ENCODE measurements around the gene TSC22D4.
"Not testable (repeated sequence)": the region's sequence is repeated elsewhere in the genome, so short reads cannot be mapped to it uniquely, and the experiment has no call there.

Gene TSC22D4

GRCh38 chr7:100478958-100479660 lies at the start of gene TSC22D4:
TSC22D4 (minus strand) TSS chr7:100479214; CDS start chr7:100478038, 1,176 bp downstream.
- peak; percentile 69 to 81 for DNase-seq (ENCODE audit: low read depth in 2 of 2)

- DNase-seq (ENCODE audit: low read depth in 2 of 2), result not testable (repeated sequence)
Observed at GRCh38 chr7:100528108-100528866, 49.3 kb upstream of the TSC22D4 start.

DNA sequence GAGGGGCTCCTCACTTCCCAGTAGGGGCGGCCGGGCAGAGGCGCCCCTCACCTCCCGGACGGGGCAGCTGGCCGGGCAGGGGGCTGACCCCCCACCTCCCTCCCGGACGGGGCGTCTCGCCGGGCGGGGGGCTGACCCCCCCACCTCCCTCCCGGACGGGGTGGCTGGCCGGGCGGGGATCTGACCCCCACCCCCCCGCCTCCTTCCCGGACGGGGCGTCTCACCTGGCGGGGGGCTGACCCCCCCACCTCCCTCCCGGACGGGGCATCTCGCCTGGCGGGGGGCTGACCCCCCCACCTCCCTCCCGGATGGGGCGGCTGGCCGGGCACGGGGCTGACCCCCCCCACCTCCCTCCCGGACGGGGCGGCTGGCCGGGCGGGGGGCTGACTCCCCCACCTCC lies 44.2 kb upstream of the TSC22D4 start:
- DNase-seq (ENCODE audit: low read depth in 2 of 2), result not testable (repeated sequence)

GRCh38 chr7:100521909-100522593 lies 43.0 kb upstream of the TSC22D4 start:
- not testable (repeated sequence) for DNase-seq (ENCODE audit: low read depth in 2 of 2)

DNA sequence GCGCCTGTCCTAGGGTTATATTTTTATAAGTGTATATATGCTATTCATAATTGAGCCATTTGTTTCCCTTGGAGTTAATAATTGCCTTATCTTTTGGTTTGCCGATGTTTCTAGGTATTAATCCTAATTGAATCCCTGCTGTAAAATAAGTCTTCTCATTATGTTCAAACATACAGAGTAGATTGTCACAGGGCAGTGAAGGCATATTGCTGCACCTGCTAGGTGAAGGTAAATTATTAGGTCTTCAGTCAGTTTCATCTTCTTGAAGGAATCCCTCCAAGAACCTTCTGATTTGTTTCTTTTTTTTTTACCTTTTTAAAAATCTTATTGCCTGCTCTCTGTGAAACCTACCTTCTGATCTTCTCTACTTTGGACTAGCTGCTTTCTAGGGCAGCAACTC lies 42.1 kb upstream of the TSC22D4 start:
- DNase-seq (ENCODE audit: low read depth in 2 of 2), result no peak

DNA sequence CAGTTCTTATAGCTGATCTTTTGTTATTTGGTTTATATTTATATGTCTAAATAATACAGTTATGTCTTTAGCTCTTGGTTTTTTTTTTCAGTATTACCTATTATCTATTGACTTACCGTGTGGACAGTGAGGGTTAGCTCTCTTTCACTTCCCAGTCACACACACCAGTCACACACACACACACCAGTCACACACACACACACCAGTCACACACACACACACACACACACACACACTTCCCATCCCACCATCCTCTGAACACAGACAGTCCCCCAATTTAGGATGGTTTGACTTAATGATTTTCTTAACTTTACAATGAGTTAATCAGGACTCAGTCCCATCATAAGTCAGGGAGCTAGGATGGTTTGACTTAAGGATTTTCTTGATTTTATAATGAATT lies 41.1 kb upstream of the TSC22D4 start:
- no peak for DNase-seq (ENCODE audit: low read depth in 2 of 2)

GRCh38 chr7:100519580-100519979 lies 40.6 kb upstream of the TSC22D4 start:
- no peak for DNase-seq (ENCODE audit: low read depth in 2 of 2)

- DNase-seq (ENCODE audit: low read depth in 2 of 2), result no peak
Observed at GRCh38 chr7:100517305-100517704, 38.3 kb upstream of the TSC22D4 start.

GRCh38 chr7:100516135-100516812 lies 37.3 kb upstream of the TSC22D4 start:
- no peak for DNase-seq (ENCODE audit: low read depth in 2 of 2)

DNA sequence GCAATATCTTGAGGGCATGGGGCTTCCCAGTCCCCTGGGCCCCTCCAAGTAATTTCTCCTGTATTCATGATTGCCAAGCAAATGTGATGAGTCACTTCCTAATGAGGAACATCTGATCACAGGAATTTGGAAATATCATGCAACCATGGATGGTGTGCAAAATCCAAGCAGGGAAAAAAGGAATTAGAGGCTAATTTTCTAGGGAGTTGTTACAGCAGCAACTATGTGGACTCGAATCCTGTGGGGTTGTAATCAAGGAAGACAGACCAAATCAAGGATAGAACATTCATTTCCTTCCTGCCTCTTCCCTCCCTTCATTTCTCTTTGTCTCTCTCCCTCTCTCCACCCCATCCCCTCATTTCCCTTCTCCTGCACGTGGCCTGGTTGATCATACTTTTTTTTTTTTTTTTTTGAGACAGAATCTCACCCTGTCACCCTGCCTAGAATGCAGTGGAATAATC lies 36.1 kb upstream of the TSC22D4 start:
- no peak for DNase-seq (ENCODE audit: low read depth in 2 of 2)

DNA sequence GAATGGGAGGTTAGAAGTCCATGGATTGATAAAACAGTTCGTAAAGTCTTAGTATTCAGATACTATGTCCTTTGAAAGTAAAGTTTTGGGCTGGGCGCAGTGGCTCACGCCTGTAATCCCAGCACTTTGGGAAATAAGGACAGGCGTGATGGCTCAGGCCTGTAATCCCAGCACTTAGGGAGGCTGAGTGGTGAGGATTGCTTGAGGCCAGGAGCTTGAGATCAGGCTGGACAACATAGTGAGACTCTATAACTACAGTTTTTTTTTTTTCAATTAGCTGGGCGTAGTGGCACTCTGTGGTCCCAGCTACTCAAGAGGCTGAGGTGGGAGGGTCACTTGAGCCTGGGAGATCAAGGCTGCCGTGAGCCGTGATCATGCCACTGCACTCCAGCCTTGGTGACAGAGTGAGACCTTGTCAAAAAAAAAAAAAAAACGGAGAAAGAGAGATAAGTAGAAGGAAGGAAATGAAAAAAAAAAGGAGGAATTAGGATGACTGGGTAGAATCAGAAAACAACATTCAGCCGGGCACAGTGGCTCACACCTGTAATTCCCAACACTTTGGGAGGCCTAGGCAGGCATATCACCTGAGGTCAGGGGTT lies 34.3 kb upstream of the TSC22D4 start:
- DNase-seq (ENCODE audit: low read depth in 2 of 2), result no peak

DNA sequence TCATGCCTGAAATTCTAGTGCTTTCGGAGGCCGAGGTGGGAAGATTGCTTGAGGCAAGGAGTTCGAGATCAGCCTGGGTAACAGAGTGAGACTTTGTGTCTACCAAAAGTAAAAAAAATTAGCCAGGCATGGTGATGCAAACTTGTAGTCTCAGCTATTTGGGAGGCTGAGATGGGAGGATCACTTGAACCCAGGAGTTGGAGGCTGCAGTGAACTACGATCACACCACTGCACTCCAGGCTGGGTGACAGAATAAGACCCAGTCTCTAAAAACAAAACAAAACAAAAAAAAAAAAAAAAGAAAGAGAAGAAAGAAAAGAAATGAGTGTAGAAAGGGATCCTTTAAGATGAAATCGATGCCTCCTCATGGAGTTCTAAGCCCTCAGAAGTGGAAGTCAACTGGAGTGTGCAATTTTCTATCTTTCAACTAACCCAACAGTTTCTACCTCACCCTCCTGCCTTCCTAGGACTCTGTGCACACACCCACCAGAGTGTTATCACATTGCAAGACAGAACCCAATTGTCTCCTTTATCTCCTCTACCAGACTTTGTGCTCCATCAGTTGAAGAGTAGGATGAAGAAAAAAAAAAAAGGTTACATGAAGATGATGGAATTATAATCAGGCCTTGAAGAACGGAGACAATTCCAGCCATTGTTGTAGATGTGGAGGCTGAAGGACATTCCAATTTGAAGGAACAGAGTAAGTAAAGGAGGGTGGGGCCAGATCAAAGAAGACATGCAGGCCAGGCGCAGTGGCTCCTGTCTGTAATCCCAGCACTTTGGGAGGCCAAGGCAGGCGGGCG lies 31.6 kb upstream of the TSC22D4 start:
- DNase-seq (ENCODE audit: low read depth in 2 of 2), result no peak

GRCh38 chr7:100509231-100509630 lies 30.2 kb upstream of the TSC22D4 start:
- DNase-seq (ENCODE audit: low read depth in 2 of 2), result no peak

DNA sequence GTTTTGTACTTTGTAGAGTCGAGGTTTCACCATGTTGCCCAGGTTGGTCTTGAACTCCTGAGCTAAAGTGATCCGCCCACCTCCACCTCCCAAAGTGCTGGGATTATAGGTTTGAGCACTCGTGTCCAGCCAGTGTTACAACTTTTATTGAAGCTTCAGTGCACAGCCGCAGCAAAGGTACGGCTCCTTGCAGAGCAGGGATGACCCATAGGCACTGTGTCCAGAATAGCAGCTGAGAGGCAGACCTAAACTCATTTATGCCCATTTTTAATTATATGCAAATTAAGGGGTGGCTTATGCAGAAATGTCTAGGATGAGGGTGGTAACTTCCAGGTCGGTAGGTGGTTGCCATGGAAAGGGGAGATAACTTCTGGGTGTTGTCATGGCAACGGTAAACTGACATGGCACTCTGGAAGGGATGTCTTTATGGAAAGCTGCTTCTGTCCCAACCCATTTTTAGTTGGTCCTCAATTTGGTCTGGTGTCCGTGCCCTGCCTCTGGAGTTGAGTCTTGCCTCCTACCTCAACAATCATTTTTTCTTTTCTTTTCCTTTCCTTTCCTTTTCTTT lies 27.4 kb upstream of the TSC22D4 start:
- DNase-seq (ENCODE audit: low read depth in 2 of 2), result no peak

GRCh38 chr7:100504887-100505611 lies 26.0 kb upstream of the TSC22D4 start:
- DNase-seq (ENCODE audit: low read depth in 2 of 2), result no peak

DNA sequence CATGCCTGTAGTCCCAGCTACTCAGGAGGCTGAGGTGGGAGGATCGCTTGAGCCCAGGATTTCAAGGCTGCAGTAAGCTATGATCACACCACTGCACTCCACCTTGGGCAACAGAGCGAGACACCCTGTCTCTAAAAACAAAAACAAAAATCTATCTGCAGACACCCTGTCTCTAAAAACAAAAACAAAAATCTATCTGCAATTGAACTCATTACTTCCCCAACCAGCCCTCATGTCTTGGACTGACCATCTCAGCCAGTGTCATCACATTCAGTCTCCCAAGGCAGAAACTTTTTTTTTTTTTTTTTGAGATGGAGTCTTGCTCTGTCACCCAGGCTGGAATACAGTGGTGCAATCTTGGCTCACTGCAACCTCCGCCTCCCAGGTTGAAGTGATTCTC lies 25.0 kb upstream of the TSC22D4 start:
- DNase-seq (ENCODE audit: low read depth in 2 of 2), result not testable (repeated sequence)

DNA sequence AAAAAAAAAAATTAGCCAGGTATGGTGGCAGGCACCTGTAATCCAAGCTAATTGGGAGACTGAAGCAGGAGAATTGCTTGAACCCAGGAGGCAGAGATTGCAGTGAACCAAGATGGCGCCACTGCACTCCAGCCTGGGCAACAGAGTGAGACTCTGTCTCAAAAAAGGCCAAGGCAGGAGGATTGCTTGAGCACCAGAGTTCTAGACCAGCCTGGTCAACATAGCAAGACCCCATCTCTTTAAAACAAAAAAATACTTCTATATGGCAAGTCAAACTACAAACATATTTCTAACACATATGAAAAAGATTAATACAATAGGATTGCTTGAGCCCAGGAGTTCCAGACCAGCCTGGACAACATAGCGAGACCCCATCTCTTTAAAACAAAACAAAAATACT lies 21.7 kb upstream of the TSC22D4 start:
- not testable (repeated sequence) for DNase-seq (ENCODE audit: low read depth in 2 of 2)

GRCh38 chr7:100496509-100496908 lies 17.5 kb upstream of the TSC22D4 start:
- DNase-seq (ENCODE audit: low read depth in 2 of 2), result no peak

GRCh38 chr7:100493476-100494264 lies 14.7 kb upstream of the TSC22D4 start:
- DNase-seq (ENCODE audit: low read depth in 2 of 2), result peak in 1 of 2 donors; percentile 33
